ENCODE data around the gene VWC2. TPM values are rescaled to one million over a fixed set of nuclear protein-coding genes. Genes with fewer than 3 reads are reported as not detected.

The VWC2 gene
- polyA plus RNA-seq, 1 of the 3 experiments (the other 2 are of a cell fraction) = not detected

GRCh38 chr7:49797987-49798660 lies 24.7 kb downstream of the VWC2 start:
- Histone ChIP-seq H3K27ac (ENCODE audit: low read depth in 2 of 2, low read length in 1 of 2) (no peak overlapping the region), H3K4me1 (ENCODE audit: control insufficient read depth in 1 of 2, insufficient read depth in 2 of 2, low read depth in 1 of 2, low read length in 1 of 2) (no peaks in the 10 kb centered on the region), H4K20me1 (ENCODE audit: insufficient read depth) (no peaks in the 10 kb centered on the region), H3K9ac (no peak overlapping the region), H3K36me3 (replicated peaks in 1 of 2; ENCODE audit: control insufficient read depth in 1 of 2, insufficient read depth in 2 of 2, low read length in 1 of 2) (no peaks in the 10 kb centered on the region), H3K9me2 (no peaks in the 10 kb centered on the region), H3F3A (replicated peaks; ENCODE audit: insufficient read depth) (no peaks in the 10 kb centered on the region), H2AFZ (ENCODE audit: low read depth) (no peak overlapping the region), H3K4me2 (no peak overlapping the region), H3K79me2 (ENCODE audit: insufficient read depth) (no peaks in the 10 kb centered on the region), H3K27me3 (ENCODE audit: insufficient read depth) (peaks cover 2% of the 10 kb centered on the region; the same call in 1 of the 2 replicates), H3K9me3 (no peaks in the 10 kb centered on the region), H3K4me3 (ENCODE audit: low read depth in 2 of 2, low read length in 1 of 2) (no peak overlapping the region)
- TF ChIP-seq ZBTB33 (IDR thresholded peaks at IDR 0.05; ENCODE audit: borderline replicate concordance, low read depth) = no peak
- no peak for TF ChIP-seq REST (IDR thresholded peaks at IDR 0.05; ENCODE audit: low read depth, low read length)
- no peak for TF ChIP-seq FOSL2 (IDR thresholded peaks at IDR 0.05; ENCODE audit: borderline replicate concordance, low read depth)
- TF ChIP-seq MXI1 (IDR thresholded peaks at IDR 0.05; ENCODE audit: low read depth, low read length) = no peak
- TF ChIP-seq IRF3 (IDR thresholded peaks at IDR 0.05; ENCODE audit: low read depth, low read length) = no peak
- TF ChIP-seq FOXJ3 (CRISPR knock-in tag; IDR thresholded peaks at IDR 0.05) = no peak
- POLR2A ChIA-PET = no interaction called here
- CTCF ChIA-PET = interaction anchor here (1.3 kb wide), 1 partner anchor 16 kb away, joined by 3 read pairs; no protein-coding TSS in a partner anchor
- WGBS (ENCODE audit: low lambda C conversion rate) = under 1% methylated on average over 6 of the region's 6 CpGs
- no peak for DNase-seq

- Histone ChIP-seq H3K27ac (ENCODE audit: low read depth in 2 of 2, low read length in 1 of 2) (no peak overlapping the region), H3K36me3 (replicated peaks in 1 of 2; ENCODE audit: control insufficient read depth in 1 of 2, insufficient read depth in 2 of 2, low read length in 1 of 2) (no peaks in the 10 kb centered on the region), H3K9me3 (no peaks in the 10 kb centered on the region), H3K9me2 (no peaks in the 10 kb centered on the region), H3K79me2 (ENCODE audit: insufficient read depth) (no peaks in the 10 kb centered on the region), H3K27me3 (ENCODE audit: insufficient read depth) (peaks cover 5% of the 10 kb centered on the region; the same call in 1 of the 2 replicates), H3K9ac (no peak overlapping the region), H3F3A (replicated peaks; ENCODE audit: insufficient read depth) (no peaks in the 10 kb centered on the region), H2AFZ (ENCODE audit: low read depth) (no peak overlapping the region), H3K4me2 (no peak overlapping the region), H4K20me1 (ENCODE audit: insufficient read depth) (no peaks in the 10 kb centered on the region), H3K4me1 (ENCODE audit: control insufficient read depth in 1 of 2, insufficient read depth in 2 of 2, low read depth in 1 of 2, low read length in 1 of 2) (no peaks in the 10 kb centered on the region), H3K4me3 (ENCODE audit: low read depth in 2 of 2, low read length in 1 of 2) (no peak overlapping the region)
- DNase-seq = no peak
- 2% methylated on average over 5 of the region's 5 CpGs for whole genome bisulfite sequencing (ENCODE audit: low lambda C conversion rate)
- ChIA-PET POLR2A (no interaction called here), CTCF (no interaction called here)
- TF ChIP-seq MXI1 (IDR thresholded peaks at IDR 0.05; ENCODE audit: low read depth, low read length) (no peak), IRF3 (IDR thresholded peaks at IDR 0.05; ENCODE audit: low read depth, low read length) (no peak), RAD21 (IDR thresholded peaks at IDR 0.05; ENCODE audit: low read length) (no peak), USF2 (IDR thresholded peaks at IDR 0.05; ENCODE audit: borderline replicate concordance, low read depth, low read length) (no peak), NRF1 (IDR thresholded peaks at IDR 0.05; ENCODE audit: low read depth, low read length) (no peak), PBX3 (IDR thresholded peaks at IDR 0.05) (no peak), CHD2 (IDR thresholded peaks at IDR 0.05; ENCODE audit: low read length, partially characterized antibody) (no peak), USF1 (IDR thresholded peaks at IDR 0.05; ENCODE audit: borderline replicate concordance, low read depth) (no peak), MEF2A (IDR thresholded peaks at IDR 0.05; ENCODE audit: borderline replicate concordance, low read depth) (no peak), GATA2 (CRISPR knock-in tag; IDR thresholded peaks at IDR 0.05) (no peak)
Measured at GRCh38 chr7:49800031-49800430, 26.6 kb downstream of the VWC2 start.
